T-helper 2 cell treated with Interferon-gamma antibody and Interleukin-4, amounts not matched to agents 5 μg/mL and 100 μg/mL, for 36 hours (primary cell): Measurements from ENCODE around the gene CIAPIN1.

ENCODE experiments used
- DNase-seq: peaks from one replicate; pipeline ENCODE4 v3.0.0; 2021; ENCODE audit warnings: low spot score
- H3K27ac Mint-ChIP-seq: one replicate; pipeline ENCODE4 v1.8.0; 2021; ENCODE audit warnings: mild to moderate bottlenecking, mixed read lengths
- H3K27me3 Mint-ChIP-seq: one replicate; pipeline ENCODE4 v1.8.0; 2021; ENCODE audit warnings: low read depth, mixed read lengths
- H3K36me3 Mint-ChIP-seq: one replicate; pipeline ENCODE4 v1.8.0; 2021; ENCODE audit warnings: low read depth, mixed read lengths
- H3K4me1 Mint-ChIP-seq: one replicate; pipeline ENCODE4 v1.8.0; 2021; ENCODE audit warnings: low read depth, mixed read lengths
- H3K4me3 Mint-ChIP-seq: one replicate; pipeline ENCODE4 v1.8.0; 2022; ENCODE audit warnings: mild to moderate bottlenecking, moderate library complexity, mixed read lengths
- H3K9me3 Mint-ChIP-seq: one replicate; pipeline ENCODE4 v1.8.0; 2021; ENCODE audit warnings: mixed read lengths

The CIAPIN1 gene

DNA sequence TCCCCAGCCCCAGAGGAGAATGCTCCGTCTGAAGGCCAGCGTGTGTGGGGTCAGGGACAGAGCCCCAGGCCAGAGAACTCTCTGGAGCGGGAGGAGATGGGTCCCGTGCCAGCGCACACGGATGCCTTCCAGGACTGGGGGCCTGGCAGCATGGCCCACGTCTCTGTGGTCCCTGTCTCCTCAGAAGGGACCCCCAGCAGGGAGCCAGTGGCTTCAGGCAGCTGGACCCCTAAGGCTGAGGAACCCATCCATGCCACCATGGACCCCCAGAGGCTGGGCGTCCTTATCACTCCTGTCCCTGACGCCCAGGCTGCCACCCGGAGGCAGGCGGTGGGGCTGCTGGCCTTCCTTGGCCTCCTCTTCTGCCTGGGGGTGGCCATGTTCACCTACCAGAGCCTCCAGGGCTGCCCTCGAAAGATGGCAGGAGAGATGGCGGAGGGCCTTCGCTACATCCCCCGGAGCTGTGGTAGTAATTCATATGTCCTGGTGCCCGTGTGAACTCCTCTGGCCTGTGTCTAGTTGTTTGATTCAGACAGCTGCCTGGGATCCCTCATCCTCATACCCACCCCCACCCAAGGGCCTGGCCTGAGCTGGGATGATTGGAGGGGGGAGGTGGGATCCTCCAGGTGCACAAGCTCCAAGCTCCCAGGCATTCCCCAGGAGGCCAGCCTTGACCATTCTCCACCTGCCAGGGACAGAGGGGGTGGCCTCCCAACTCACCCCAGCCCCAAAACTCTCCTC, 64.5 kb downstream of the CIAPIN1 start:
- no peak for DNase-seq
- Mint-ChIP-seq H3K36me3 (no peaks in the 10 kb centered on the region), H3K27ac (no peak overlapping the region), H3K27me3 (no peaks in the 10 kb centered on the region), H3K4me3 (no peak overlapping the region), H3K9me3 (no peaks in the 10 kb centered on the region), H3K4me1 (peaks cover 2% of the 10 kb centered on the region)

DNA sequence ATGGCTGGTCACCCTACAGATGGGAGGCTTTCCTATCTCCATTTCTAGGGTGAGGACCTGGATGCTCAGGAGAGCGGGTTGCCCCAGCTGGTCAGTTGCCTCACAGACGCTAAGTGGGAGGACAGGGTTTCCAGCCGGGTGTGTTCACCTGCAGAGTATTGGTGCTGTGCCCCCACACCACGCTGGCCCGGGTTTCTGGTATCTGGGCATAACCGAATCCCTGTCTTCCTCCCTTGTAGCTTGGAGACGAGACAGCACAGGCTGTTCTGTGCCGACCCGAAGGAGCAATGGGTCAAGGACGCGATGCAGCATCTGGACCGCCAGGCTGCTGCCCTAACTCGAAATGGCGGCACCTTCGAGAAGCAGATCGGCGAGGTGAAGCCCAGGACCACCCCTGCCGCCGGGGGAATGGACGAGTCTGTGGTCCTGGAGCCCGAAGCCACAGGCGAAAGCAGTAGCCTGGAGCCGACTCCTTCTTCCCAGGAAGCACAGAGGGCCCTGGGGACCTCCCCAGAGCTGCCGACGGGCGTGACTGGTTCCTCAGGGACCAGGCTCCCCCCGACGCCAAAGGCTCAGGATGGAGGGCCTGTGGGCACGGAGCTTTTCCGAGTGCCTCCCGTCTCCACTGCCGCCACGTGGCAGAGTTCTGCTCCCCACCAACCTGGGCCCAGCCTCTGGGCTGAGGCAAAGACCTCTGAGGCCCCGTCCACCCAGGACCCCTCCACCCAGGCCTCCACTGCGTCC, 65.2 kb downstream of the CIAPIN1 start:
- H3K27ac Mint-ChIP-seq = no peak overlapping the region
- no peak overlapping the region for H3K4me3 Mint-ChIP-seq
- peaks cover 7% of the 10 kb centered on the region for H3K4me1 Mint-ChIP-seq

DNA sequence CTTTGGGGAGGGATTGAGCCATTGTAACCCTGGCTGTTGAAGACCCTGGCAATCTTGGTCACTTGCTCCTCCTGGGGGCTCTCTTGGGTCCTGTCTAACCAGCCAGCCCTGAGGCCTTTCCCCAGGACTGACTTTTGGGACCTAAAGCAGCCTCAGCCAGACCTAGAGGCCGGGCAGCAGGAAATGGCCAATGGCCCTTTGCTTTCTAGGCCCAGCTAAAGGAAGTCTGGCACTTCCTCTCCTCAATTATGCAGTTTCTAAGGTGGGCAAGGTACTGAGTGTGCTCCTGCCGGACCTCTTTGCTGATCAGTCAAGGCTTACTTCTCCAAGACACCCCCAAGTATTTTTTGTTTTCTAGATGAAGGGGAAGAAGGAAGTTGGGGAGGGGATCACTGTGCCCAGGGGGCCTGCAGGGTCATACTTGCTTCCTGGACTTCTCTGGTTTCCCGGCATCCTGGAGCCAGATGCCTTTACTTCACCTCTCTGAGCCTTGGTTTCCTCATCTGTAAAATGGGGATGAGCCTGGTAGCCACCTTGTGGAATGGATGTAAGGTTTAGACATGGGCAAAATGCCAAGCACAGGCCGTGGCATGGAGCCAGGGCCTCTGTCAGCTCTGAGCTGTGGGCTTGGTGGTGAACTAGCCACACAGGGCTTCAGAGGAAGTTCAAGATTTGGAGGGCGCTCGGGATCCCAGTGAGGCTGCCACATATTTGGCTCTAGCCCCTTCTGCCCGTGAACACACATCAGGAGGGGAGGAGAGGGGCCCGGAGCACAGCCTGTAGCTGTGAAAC, 66.3 kb downstream of the CIAPIN1 start:
- no peaks in the 10 kb centered on the region for H3K36me3 Mint-ChIP-seq
- no peak overlapping the region for H3K27ac Mint-ChIP-seq
- no peaks in the 10 kb centered on the region for H3K9me3 Mint-ChIP-seq
- H3K4me3 Mint-ChIP-seq = no peak overlapping the region
- DNase-seq = no peak
- H3K27me3 Mint-ChIP-seq = no peaks in the 10 kb centered on the region
- H3K4me1 Mint-ChIP-seq = peaks cover 7% of the 10 kb centered on the region

More for the DNA sequence above, 65.2 kb downstream of the CIAPIN1 start:
- no peaks in the 10 kb centered on the region for H3K9me3 Mint-ChIP-seq
- no peaks in the 10 kb centered on the region for H3K27me3 Mint-ChIP-seq
- no peak for DNase-seq
- H3K36me3 Mint-ChIP-seq = no peaks in the 10 kb centered on the region

DNA sequence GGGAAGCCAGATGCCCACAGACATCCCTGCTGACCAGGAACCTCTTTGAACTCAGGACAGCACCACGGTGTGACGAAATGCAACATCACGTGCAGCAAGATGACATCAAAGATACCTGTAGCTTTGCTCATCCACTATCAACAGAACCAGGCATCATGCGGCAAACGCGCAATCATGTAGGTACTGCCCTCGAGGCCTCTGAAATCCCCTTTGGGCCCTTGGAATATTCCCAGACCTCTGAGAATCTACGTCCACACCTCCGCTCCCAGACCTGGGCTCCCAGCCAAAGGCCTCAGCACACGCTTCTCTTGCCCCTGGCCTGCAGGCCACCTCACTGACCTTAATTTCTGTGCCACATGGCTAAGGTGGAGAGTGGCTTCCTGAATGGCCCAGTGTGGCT, 67.6 kb downstream of the CIAPIN1 start:
- Mint-ChIP-seq H3K27me3 (no peaks in the 10 kb centered on the region), H3K4me1 (peaks cover 7% of the 10 kb centered on the region), H3K27ac (no peak overlapping the region), H3K9me3 (no peaks in the 10 kb centered on the region), H3K36me3 (no peaks in the 10 kb centered on the region), H3K4me3 (no peak overlapping the region)
- no peak for DNase-seq
